ENCODE results near the gene SDK2. TPM values are rescaled to one million over a fixed set of nuclear protein-coding genes. Genes with fewer than 3 reads are reported as not detected.

SDK2 gene
- total RNA-seq, 2 donors from 2014 or later: 0.26 to 0.33 TPM

DNA sequence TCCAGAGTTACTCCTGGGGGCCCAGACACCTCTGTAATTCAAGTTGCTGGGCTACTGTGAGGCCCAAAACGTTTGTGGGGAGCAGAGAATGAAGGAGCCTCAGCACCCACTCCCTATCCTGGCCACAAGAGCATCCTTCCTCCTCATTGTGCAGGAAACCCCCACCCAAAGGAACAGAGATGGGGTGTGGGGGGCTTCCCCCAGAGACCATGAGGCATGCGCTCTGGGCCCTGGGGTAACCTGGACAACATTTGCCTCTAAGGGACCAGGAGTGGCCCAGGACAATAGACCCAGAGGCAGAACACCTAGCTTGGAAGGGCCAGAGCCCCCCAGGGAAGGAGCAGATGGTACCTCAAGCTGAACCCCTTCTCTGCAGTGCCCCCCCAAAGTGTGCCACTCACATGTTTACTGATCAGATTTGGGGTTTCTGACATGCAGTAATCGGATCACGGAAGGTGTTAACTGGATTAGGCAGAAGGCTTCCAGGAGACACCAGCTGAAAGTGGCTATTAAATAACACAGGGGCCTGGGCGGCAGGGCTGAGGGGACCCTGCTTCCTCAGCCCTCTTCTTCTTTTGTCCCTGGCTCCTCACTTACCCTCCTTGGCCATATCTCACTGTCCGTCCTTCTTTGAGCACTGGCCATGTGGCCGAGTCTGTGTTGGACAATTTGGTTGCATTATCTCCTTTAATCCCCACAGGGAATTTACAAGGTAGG is 50.8 kb downstream of the SDK2 start:
- DNase-seq: no peak
- intact Hi-C loops (cut with DNase I): no loop called here
- H3K27me3 ChIP-seq: no peaks in the 10 kb centered on the region
- WGBS, 2 donors: 63 to 71% methylated on average over 7 of the region's 7 CpGs
- no peaks in the 10 kb centered on the region for H3K36me3 ChIP-seq (replicated peaks in 1 of 2; ENCODE audit: insufficient read depth in 1 of 2, low read depth in 2 of 2)
- no peak for TF ChIP-seq POLR2A (IDR thresholded peaks at IDR 0.05)
- TF ChIP-seq, protein P1, sequence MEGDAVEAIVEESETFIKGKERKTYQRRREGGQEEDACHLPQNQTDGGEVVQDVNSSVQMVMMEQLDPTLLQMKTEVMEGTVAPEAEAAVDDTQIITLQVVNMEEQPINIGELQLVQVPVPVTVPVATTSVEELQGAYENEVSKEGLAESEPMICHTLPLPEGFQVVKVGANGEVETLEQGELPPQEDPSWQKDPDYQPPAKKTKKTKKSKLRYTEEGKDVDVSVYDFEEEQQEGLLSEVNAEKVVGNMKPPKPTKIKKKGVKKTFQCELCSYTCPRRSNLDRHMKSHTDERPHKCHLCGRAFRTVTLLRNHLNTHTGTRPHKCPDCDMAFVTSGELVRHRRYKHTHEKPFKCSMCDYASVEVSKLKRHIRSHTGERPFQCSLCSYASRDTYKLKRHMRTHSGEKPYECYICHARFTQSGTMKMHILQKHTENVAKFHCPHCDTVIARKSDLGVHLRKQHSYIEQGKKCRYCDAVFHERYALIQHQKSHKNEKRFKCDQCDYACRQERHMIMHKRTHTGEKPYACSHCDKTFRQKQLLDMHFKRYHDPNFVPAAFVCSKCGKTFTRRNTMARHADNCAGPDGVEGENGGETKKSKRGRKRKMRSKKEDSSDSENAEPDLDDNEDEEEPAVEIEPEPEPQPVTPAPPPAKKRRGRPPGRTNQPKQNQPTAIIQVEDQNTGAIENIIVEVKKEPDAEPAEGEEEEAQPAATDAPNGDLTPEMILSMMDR (IDR thresholded peaks at IDR 0.05): no peak
- no peak overlapping the region for H3K4me3 ChIP-seq
- no peak overlapping the region for H3K27ac ChIP-seq
- no peaks in the 10 kb centered on the region for H3K4me1 ChIP-seq
- no peaks in the 10 kb centered on the region for H3K9me3 ChIP-seq
- no peak for ATAC-seq

DNA sequence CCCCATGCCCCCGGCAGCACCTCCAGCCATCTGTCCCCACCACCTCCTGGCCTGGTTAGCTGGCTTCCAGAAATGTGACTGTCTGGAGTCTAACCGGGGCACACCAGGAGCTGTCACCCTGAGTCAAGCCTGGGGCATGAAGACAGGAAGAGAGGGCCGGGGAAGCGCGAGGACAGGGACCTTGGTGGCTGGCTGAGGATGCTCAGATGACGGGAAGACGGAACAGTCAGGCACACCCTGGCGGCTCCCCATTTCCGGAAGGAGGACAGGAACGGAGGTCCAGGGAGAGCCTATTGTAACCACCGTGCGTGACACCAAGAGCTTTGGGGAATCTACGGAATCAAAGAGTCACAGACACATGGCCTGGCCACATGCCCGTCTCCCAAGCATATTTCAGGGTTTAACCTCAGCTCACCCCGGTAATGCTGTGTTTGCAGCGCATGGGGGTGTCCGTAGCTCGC is 51.7 kb downstream of the SDK2 start:
- DNase-seq (no peak), ATAC-seq (no peak)
- H3K4me3 ChIP-seq: no peak overlapping the region
- TF ChIP-seq POLR2A (IDR thresholded peaks at IDR 0.05): no peak
- TF ChIP-seq, protein P1 (IDR thresholded peaks at IDR 0.05): no peak
- H3K36me3 ChIP-seq (replicated peaks in 1 of 2; ENCODE audit: insufficient read depth in 1 of 2, low read depth in 2 of 2): no peaks in the 10 kb centered on the region
- H3K9me3 ChIP-seq: no peaks in the 10 kb centered on the region
- no peaks in the 10 kb centered on the region for H3K4me1 ChIP-seq
- WGBS, 2 donors: 60 to 66% methylated on average over 14 to 18 of the region's 18 CpGs
- no peaks in the 10 kb centered on the region for H3K27me3 ChIP-seq
- intact Hi-C loops (cut with DNase I): no loop called here
- no peak overlapping the region for H3K27ac ChIP-seq

DNA sequence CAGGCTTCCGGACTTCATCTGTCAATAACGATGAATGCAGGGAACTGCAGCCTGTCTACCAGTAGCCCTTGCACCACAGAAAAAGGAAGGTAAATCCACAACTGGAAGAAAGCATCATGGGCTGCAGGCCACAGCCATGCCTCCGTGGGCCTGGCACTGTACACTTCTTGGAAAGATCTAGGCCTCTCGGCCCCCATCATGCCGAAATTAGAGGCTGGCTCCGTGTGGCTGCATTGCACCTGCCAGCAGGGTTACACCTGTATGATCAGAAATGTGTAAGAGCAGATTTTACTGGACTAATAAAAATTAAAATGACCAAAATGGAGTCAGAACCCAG is 52.2 kb downstream of the SDK2 start:
- WGBS, 2 donors: 39 to 51% methylated on average over 6 of the region's 6 CpGs
- no peaks in the 10 kb centered on the region for H3K36me3 ChIP-seq (replicated peaks in 1 of 2; ENCODE audit: insufficient read depth in 1 of 2, low read depth in 2 of 2)
- ATAC-seq (no peak), DNase-seq (no peak)
- H3K27ac ChIP-seq: no peak overlapping the region
- no peaks in the 10 kb centered on the region for H3K27me3 ChIP-seq
- H3K4me3 ChIP-seq: no peak overlapping the region
- TF ChIP-seq, protein P1 (IDR thresholded peaks at IDR 0.05): no peak
- no peak for TF ChIP-seq POLR2A (IDR thresholded peaks at IDR 0.05)
- intact Hi-C loops (cut with DNase I): no loop called here
- no peaks in the 10 kb centered on the region for H3K4me1 ChIP-seq
- no peaks in the 10 kb centered on the region for H3K9me3 ChIP-seq

GRCh38 chr17:73591296-73592078 is 52.8 kb downstream of the SDK2 start:
- Histone ChIP-seq H3K4me1 (no peaks in the 10 kb centered on the region), H3K4me3 (no peak overlapping the region), H3K27me3 (no peaks in the 10 kb centered on the region), H3K9me3 (no peaks in the 10 kb centered on the region), H3K27ac (no peak overlapping the region), H3K36me3 (replicated peaks in 1 of 2; ENCODE audit: insufficient read depth in 1 of 2, low read depth in 2 of 2) (no peaks in the 10 kb centered on the region)
- DNase-seq: peak in 1 of 4 donors; percentile 3
- 40 to 45% methylated on average over 16 to 19 of the region's 19 CpGs for WGBS, 2 donors
- no peak for ATAC-seq
- TF ChIP-seq POLR2A (IDR thresholded peaks at IDR 0.05): no peak
- TF ChIP-seq, protein P1 (IDR thresholded peaks at IDR 0.05): no peak
- intact Hi-C loops (cut with DNase I): no loop called here
